KMS-11 (cell line): ENCODE data around the gene VWA3B.

Experiments used
- H2AFZ ChIP-seq: fragments of 200-600 bp; sonication (generic); 2 replicates; pipeline ENCODE4 v1.6.1; 2016; ENCODE audit warnings: antibody characterized with exemption, mixed run types, low read depth
- H3K27ac ChIP-seq: fragments of 200-600 bp; sonication (generic); 2 replicates; pipeline ENCODE4 v1.6.1; 2016; ENCODE audit warnings: mild to moderate bottlenecking, mixed run types
- H3K27me3 ChIP-seq: fragments of 200-600 bp; sonication (generic); 2 replicates; pipeline ENCODE4 v1.6.1; 2017; ENCODE audit warnings: mild to moderate bottlenecking, low read depth, mixed run types, moderate library complexity; ENCODE audit not compliant: insufficient read depth
- H3K36me3 ChIP-seq: fragments of 200-600 bp; sonication (generic); 2 replicates; pipeline ENCODE4 v1.6.1; 2017; ENCODE audit warnings: mild to moderate bottlenecking, mixed run types; ENCODE audit not compliant: insufficient read depth
- H3K4me1 ChIP-seq: fragments of 200-600 bp; sonication (generic); 2 replicates; pipeline ENCODE4 v1.6.1; 2016; ENCODE audit warnings: mild to moderate bottlenecking, low read depth, mixed run types; ENCODE audit not compliant: poor library complexity, severe bottlenecking
- H3K4me2 ChIP-seq: fragments of 200-600 bp; sonication (generic); 2 replicates; pipeline ENCODE4 v1.7.0; 2016; ENCODE audit warnings: mild to moderate bottlenecking, mixed run types
- H3K4me3 ChIP-seq: fragments of 200-600 bp; sonication (generic); IDR thresholded peaks from 2 replicates; pipeline ENCODE4 v1.6.1; 2017; ENCODE audit warnings: low read depth, low read length, mixed read lengths; ENCODE audit not compliant: insufficient read depth
- H3K79me2 ChIP-seq: fragments of 200-600 bp; sonication (generic); 2 replicates; pipeline ENCODE4 v1.6.1; 2016; ENCODE audit warnings: low read depth, mixed run types; ENCODE audit not compliant: insufficient read depth
- H3K9ac ChIP-seq: fragments of 200-600 bp; sonication (generic); 2 replicates; pipeline ENCODE4 v1.6.1; 2016; ENCODE audit warnings: mild to moderate bottlenecking, mixed run types
- H4K20me1 ChIP-seq: fragments of 200-600 bp; sonication (generic); 2 replicates; pipeline ENCODE4 v1.6.1; 2016; ENCODE audit warnings: mild to moderate bottlenecking, mixed run types; ENCODE audit not compliant: insufficient read depth
- TF ChIP-seq, protein P1 (sequence below): fragments of 200-600 bp; sonication (generic); conservative IDR thresholded peaks from 2 replicates; pipeline ENCODE4 v1.6.1; 2017; ENCODE audit warnings: low read depth, mild to moderate bottlenecking, antibody characterized with exemption, low read length, moderate library complexity, mixed read lengths

VWA3B gene

GRCh38 chr2:98240786-98241398 is 153.9 kb downstream of the VWA3B start:
- Histone ChIP-seq H4K20me1 (no peaks in the 10 kb centered on the region), H3K79me2 (no peaks in the 10 kb centered on the region), H2AFZ (no peak overlapping the region), H3K9ac (no peak overlapping the region), H3K27me3 (no peaks in the 10 kb centered on the region), H3K36me3 (no peaks in the 10 kb centered on the region), H3K4me3 (no peak overlapping the region), H3K4me2 (no peak overlapping the region), H3K27ac (no peak overlapping the region), H3K4me1 (peaks cover 9% of the 10 kb centered on the region)
- TF ChIP-seq, protein P1, sequence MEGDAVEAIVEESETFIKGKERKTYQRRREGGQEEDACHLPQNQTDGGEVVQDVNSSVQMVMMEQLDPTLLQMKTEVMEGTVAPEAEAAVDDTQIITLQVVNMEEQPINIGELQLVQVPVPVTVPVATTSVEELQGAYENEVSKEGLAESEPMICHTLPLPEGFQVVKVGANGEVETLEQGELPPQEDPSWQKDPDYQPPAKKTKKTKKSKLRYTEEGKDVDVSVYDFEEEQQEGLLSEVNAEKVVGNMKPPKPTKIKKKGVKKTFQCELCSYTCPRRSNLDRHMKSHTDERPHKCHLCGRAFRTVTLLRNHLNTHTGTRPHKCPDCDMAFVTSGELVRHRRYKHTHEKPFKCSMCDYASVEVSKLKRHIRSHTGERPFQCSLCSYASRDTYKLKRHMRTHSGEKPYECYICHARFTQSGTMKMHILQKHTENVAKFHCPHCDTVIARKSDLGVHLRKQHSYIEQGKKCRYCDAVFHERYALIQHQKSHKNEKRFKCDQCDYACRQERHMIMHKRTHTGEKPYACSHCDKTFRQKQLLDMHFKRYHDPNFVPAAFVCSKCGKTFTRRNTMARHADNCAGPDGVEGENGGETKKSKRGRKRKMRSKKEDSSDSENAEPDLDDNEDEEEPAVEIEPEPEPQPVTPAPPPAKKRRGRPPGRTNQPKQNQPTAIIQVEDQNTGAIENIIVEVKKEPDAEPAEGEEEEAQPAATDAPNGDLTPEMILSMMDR = no peak

DNA sequence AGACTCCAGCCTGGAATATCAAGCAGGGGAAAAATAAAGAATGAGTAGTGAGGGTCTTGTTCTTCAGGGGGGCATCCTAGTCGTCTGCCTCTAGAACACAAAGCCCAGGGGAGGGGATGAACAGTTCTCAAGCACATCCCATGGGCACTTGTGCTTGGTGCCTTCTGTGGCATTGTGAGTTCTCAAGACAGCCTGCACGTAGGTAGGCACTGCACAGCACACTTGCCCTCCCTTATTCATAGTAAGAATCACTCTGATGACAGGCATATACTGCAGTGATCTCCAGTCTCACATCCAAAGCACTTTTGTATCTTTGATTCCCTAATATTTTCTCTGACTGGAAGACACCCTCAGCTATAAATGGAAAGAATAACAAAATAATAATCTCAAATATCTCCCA is 154.6 kb downstream of the VWA3B start:
- Histone ChIP-seq H3K9ac (no peak overlapping the region), H3K4me2 (no peak overlapping the region), H3K4me1 (peaks cover 9% of the 10 kb centered on the region), H2AFZ (no peak overlapping the region), H3K36me3 (no peaks in the 10 kb centered on the region), H3K4me3 (no peak overlapping the region), H3K27me3 (no peaks in the 10 kb centered on the region), H3K79me2 (no peaks in the 10 kb centered on the region), H3K27ac (no peak overlapping the region), H4K20me1 (no peaks in the 10 kb centered on the region)
- TF ChIP-seq, protein P1 = no peak

DNA sequence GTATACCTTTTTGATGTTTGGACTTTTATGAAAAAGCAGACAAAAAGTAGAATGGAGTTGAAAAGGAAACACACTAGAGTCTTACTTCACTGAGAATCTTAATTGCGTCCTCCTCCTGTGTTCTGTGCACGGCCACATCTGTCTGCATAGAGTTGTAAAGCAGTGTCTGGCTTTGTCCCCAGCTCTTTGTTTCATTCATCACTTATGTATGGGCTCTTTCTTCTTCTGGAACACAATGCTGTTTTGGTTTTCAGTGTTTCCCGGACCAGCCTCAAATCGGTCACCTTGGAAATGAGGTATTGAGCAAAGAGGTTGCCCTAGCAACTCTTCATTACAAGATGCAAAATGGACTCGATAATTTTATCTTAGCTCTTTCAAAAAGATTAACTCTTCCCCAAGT is 155.0 kb downstream of the VWA3B start:
- no peaks in the 10 kb centered on the region for H3K36me3 ChIP-seq
- no peak overlapping the region for H3K4me3 ChIP-seq

DNA sequence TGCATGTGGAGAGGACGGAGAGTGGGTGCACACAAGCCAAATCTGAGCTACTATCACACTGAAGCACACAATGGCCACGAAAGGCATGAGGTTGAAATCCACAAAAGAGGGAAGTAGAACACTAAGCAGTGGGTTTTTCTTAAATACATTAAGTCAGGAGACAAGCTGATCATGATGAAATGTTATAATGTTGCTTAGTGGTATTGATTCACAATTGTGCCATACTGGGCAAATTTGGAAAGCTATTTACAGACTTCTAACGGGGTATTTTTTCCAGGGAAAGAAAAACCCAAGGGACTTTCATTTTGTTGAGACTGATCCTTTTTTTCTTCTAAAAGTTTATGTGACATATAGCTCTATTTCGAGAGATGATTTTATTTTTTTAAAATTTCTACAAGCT is 158.5 kb downstream of the VWA3B start:
- Histone ChIP-seq H3K4me3 (no peak overlapping the region), H4K20me1 (no peaks in the 10 kb centered on the region), H3K79me2 (no peaks in the 10 kb centered on the region), H3K27ac (no peak overlapping the region), H2AFZ (no peak overlapping the region), H3K4me1 (peaks cover 9% of the 10 kb centered on the region), H3K9ac (no peak overlapping the region), H3K27me3 (no peaks in the 10 kb centered on the region), H3K4me2 (no peak overlapping the region), H3K36me3 (no peaks in the 10 kb centered on the region)
- TF ChIP-seq, protein P1 = no peak

More for the DNA sequence above, 155.0 kb downstream of the VWA3B start:
- Histone ChIP-seq H2AFZ (no peak overlapping the region), H3K27ac (no peak overlapping the region), H3K27me3 (no peaks in the 10 kb centered on the region), H3K4me2 (no peak overlapping the region), H3K79me2 (no peaks in the 10 kb centered on the region), H3K4me1 (peaks cover 9% of the 10 kb centered on the region), H4K20me1 (no peaks in the 10 kb centered on the region), H3K9ac (no peak overlapping the region)
- TF ChIP-seq, protein P1 = no peak
